Lower leg skin (tissue), 4 donors: ENCODE results near the gene ETS1. TPM values are rescaled to one million over a fixed set of nuclear protein-coding genes. Genes with fewer than 3 reads are reported as not detected.

Source experiments
- DNase-seq, 2 donors: peaks; one replicate each; pipeline ENCODE4 v3.0.0-alpha.2; 2019; ENCODE audit warnings: low spot score in 2 of 2
- H3K4me3 ChIP-seq: fragments of 200-600 bp; sonication (generic); 2 replicates; pipeline ENCODE4 v1.5.1; 2017; ENCODE audit warnings: mild to moderate bottlenecking, low read depth; ENCODE audit not compliant: poor library complexity, severe bottlenecking
- POLR2A ChIP-seq, 2 donors: fragments of 450-650 bp; IDR thresholded peaks; one replicate each; pipeline ENCODE4 v1.6.1; 2016 to 2017; ENCODE audit warnings: antibody characterized with exemption in 2 of 2, mild to moderate bottlenecking in 1 of 2, moderate library complexity in 1 of 2
- WGBS, 2 donors: methylation state at CpG; one replicate each; pipeline ENCODE4 v1.1.5; 2018; 5-methylcytosine and 5-hydroxymethylcytosine counted together
- intact Hi-C: fragments of 100-400 bp; cut with DNase I; formaldehyde crosslinking; loops from one replicate; pipeline ENCODE4 v1.15.0; 2023; ENCODE audit warnings: low total_unique reads
- total RNA-seq, 4 donors: library from RNA; depleted of rRNA; stranded (reverse); fragments of >200 nt; gene quantifications; one replicate each; pipeline ENCODE4 v1.1.0, GENCODE V29; 2016
- TF ChIP-seq, protein P1 (sequence below), 3 donors: fragments of 450-650 bp; IDR thresholded peaks; one replicate each; pipeline ENCODE4 v1.5.1; 2016; ENCODE audit warnings: antibody characterized with exemption in 3 of 3, mild to moderate bottlenecking in 3 of 3, moderate library complexity in 2 of 3

Gene ETS1
- total RNA-seq, 4 donors from 2014 or later: 20.6 to 38.7 (median 21.8) TPM

DNA sequence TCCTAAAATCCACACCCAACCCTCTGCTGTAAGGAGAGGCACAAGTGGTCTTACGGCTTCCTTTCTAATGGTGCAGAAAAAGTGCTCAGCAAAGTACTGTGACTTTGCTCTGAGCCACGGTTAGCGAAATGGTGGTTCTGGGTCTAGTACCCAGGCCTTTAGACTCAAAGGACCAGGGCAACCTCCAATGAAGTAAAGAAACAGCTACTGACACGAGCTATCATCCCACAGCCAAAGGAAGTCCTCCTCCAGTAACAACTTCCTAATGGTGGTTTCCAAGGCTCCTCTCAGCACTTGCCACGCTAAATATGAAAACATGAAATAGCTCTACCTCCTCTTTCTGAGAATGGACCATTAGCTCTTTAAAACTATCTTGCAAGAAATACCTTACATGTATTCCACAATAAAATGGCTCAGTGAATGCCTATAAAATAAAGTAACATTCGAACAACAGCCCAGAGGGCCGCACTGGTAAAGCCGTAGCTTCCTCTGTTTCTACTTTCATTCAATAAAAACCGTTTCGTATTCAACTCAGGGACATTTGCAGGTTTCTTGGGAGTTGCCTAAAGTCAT lies 122.4 kb downstream of the ETS1 start:
- intact Hi-C loops: no loop called here
- TF ChIP-seq, protein P1, sequence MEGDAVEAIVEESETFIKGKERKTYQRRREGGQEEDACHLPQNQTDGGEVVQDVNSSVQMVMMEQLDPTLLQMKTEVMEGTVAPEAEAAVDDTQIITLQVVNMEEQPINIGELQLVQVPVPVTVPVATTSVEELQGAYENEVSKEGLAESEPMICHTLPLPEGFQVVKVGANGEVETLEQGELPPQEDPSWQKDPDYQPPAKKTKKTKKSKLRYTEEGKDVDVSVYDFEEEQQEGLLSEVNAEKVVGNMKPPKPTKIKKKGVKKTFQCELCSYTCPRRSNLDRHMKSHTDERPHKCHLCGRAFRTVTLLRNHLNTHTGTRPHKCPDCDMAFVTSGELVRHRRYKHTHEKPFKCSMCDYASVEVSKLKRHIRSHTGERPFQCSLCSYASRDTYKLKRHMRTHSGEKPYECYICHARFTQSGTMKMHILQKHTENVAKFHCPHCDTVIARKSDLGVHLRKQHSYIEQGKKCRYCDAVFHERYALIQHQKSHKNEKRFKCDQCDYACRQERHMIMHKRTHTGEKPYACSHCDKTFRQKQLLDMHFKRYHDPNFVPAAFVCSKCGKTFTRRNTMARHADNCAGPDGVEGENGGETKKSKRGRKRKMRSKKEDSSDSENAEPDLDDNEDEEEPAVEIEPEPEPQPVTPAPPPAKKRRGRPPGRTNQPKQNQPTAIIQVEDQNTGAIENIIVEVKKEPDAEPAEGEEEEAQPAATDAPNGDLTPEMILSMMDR (IDR thresholded peaks at IDR 0.05): no peak
- no peak for TF ChIP-seq POLR2A (IDR thresholded peaks at IDR 0.05)
- WGBS, 2 donors: 77 to 85% methylated on average over 10 of the region's 10 CpGs

DNA sequence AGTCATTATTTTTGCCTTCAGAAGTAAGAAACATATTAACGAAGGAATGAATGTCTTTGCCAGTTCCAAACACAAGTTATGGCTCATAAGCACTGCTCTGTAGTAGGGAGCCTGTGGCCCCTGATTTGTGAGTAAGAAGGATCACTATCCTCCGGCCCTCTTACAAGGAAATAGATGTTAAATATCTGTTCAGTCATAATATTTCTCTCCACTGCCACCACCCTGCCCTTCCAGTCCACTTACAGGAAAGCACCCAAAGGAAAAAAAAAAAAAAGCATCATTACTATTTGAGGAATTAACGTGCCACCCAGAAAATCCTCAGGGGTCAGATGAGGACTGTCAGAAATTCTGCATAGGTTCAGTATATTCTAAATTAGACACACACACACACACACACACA lies 123.4 kb downstream of the ETS1 start:
- intact Hi-C loops: no loop called here
- 67 to 76% methylated on average over 3 of the region's 3 CpGs for WGBS, 2 donors
- H3K4me3 ChIP-seq: no peak overlapping the region
- TF ChIP-seq POLR2A (IDR thresholded peaks at IDR 0.05): no peak
- TF ChIP-seq, protein P1 (IDR thresholded peaks at IDR 0.05): no peak
- no peak for DNase-seq

More for the DNA sequence above, 122.4 kb downstream of the ETS1 start:
- no peak overlapping the region for H3K4me3 ChIP-seq
- no peak for DNase-seq

DNA sequence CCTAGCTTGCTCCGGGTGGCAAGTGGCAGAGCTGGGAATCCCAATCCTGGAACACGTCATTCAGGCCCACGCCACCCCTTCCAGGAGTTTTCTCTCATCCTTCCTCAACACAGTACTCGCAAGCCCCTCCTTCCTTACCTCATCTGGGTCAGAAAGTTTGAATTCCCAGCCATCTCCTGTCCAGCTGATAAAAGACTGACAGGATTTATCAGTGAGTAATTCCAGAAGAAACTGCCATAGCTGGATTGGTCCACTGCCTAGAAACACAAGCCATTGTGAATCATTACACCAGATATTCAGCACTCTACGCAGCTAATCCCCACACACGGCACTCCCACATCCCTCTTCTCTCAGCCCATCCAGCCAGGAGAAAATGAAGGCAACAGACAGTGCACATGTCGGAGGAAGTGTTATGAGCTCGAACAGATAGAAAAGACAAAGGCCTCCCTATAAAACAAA lies 124.0 kb downstream of the ETS1 start:
- no peak for DNase-seq
- no peak for TF ChIP-seq POLR2A (IDR thresholded peaks at IDR 0.05)
- TF ChIP-seq, protein P1 (IDR thresholded peaks at IDR 0.05): no peak
- intact Hi-C loops: no loop called here
- no peak overlapping the region for H3K4me3 ChIP-seq
- 82 to 87% methylated on average over 8 of the region's 8 CpGs for WGBS, 2 donors

DNA sequence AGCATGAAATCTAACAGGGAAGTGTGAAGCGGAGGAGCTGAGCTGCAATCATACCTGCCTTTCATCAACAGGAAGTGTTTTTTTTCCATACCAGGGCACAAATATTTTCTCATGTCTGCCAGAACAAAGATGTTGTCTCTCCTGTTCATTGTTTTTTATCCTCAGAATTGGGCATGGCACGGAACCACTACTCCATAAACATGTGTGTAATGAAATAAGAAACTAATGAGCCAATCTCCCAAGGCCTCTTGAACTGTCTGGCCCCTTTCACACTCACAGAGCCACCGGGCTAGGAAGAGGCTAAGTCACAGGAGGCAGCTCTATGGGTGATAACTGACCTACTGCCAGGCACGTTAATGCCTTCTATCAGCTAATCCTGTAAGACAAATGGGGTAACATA lies 124.4 kb downstream of the ETS1 start:
- intact Hi-C loops: no loop called here
- no peak for DNase-seq
- H3K4me3 ChIP-seq: no peak overlapping the region
- TF ChIP-seq, protein P1 (IDR thresholded peaks at IDR 0.05): no peak
- TF ChIP-seq POLR2A (IDR thresholded peaks at IDR 0.05): no peak
- 78% methylated on average over 4 of the region's 4 CpGs for WGBS, 2 donors

DNA sequence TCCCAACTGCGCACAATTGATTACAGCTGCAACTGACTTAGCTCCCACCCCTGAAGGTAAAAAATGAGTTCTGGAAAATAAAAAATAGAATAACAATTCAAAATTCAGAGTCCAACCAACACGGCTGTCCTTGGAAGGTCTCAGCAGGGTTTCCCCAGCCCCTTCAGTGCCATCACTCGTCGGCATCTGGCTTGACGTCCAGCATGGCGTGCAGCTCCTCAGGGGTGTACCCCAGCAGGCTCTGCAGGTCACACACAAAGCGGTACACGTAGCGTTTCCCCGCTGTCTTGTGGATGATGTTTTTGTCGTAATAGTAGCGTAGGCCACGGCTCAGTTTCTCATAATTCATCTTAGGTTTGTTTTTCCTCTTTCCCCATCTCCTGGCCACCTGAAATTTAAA lies 125.2 kb downstream of the ETS1 start:
- WGBS, 2 donors: 94 to 96% methylated on average over 13 of the region's 13 CpGs
- TF ChIP-seq POLR2A (IDR thresholded peaks at IDR 0.05): no peak
- TF ChIP-seq, protein P1 (IDR thresholded peaks at IDR 0.05): no peak
- H3K4me3 ChIP-seq: no peak overlapping the region
- no peak for DNase-seq
- intact Hi-C loops: no loop called here

DNA sequence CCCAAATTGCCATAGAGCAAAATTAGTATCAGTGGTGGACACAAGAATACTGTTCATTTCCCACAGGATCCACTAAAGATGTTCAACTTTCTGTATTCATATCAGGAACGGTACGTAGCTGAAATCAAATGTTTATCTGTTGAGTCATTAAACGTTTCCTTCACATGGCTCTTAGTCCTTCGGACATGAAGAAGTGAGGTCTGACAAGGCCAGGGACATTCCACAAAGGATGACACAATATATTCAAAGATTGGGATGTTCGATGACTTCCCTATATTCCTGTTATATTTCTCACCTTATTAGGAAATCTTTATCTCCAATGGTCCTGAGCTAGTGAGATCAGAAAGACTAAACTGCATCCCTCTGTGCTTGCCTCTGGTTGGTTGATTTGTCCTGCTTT lies 129.0 kb downstream of the ETS1 start:
- TF ChIP-seq, protein P1 (IDR thresholded peaks at IDR 0.05): no peak
- intact Hi-C loops: no loop called here
- 50 to 53% methylated on average over 5 of the region's 5 CpGs for WGBS, 2 donors
- H3K4me3 ChIP-seq: no peak overlapping the region
- DNase-seq: no peak
